H1 (cell line): Measurements from ENCODE around the gene ARL3. TPM values are rescaled to one million over a fixed set of nuclear protein-coding genes. Genes with fewer than 3 reads are reported as not detected.

ENCODE experiments used
- BCL11A ChIP-seq, 2 experiments: IDR thresholded peaks; one replicate each; pipeline ENCODE4 v1.6.1; 2011; ENCODE audit warnings: low read depth in 2 of 2, low read length in 2 of 2, mild to moderate bottlenecking in 2 of 2
- KDM4A ChIP-seq: IDR thresholded peaks from one replicate; pipeline ENCODE4 v1.7.1; 2012; ENCODE audit warnings: low read depth, mild to moderate bottlenecking, moderate library complexity, low read length, inconsistent platforms; ENCODE audit not compliant: severe bottlenecking
- KDM5A ChIP-seq: fragments of 200-600 bp; IDR thresholded peaks from 2 replicates; pipeline ENCODE4 v1.7.1; 2012; ENCODE audit warnings: mild to moderate bottlenecking, low read length, inconsistent platforms, mixed read lengths
- POLR2A ChIP-seq, 2 experiments: IDR thresholded peaks; 1 replicate in 1 of 2; 2 replicates in 1 of 2; pipeline ENCODE4 v1.6.1; 2011; ENCODE audit warnings: low read depth in 2 of 2, low read length in 2 of 2, mild to moderate bottlenecking in 2 of 2; ENCODE audit errors: control extremely low read depth in 1 of 2
- TBP ChIP-seq: IDR thresholded peaks from 2 replicates; pipeline ENCODE4 v1.6.1; 2011; ENCODE audit warnings: low read depth, low read length, improper control_type of control experiment
- TCF12 ChIP-seq: IDR thresholded peaks from 2 replicates; pipeline ENCODE4 v1.6.1; 2011; ENCODE audit warnings: low read depth, mild to moderate bottlenecking, low read length
- TEAD4 ChIP-seq: IDR thresholded peaks from 2 replicates; pipeline ENCODE4 v1.6.1; 2012; ENCODE audit warnings: low read depth, low read length, inconsistent platforms, mixed read lengths
- ZNF274 ChIP-seq: IDR thresholded peaks from 2 replicates; pipeline ENCODE4 v1.7.0; 2012; ENCODE audit warnings: low read length, borderline replicate concordance; ENCODE audit errors: extremely low read depth
- polyA plus RNA-seq, 7 experiments: library from polyadenylated mRNA; depleted of rRNA in 3 of 7; stranded (reverse) in 5 of 7; unstranded in 2 of 7; fragments of >200 nt in 5 of 7; fragments of 200-250 nt in 2 of 7; gene quantifications; 1 replicate in 5 of 7; 2 replicates in 1 of 7; 4 replicates in 1 of 7; pipeline versions ENCODE4 v1.2.1 to v1.2.3, GENCODE V29; 2011 to 2013; ENCODE audit warnings: missing spikeins in 2 of 7, mixed read lengths in 2 of 7
- total RNA-seq: library from RNA; stranded (reverse); fragmentation: NEBNext Ultra II Directional; extraction: Animal tissue kit (Norgen Biotek cat#: 25700); gene quantifications from 2 replicates; pipeline ENCODE4 v1.2.1, GENCODE V29; 2021
- TF ChIP-seq, protein P1 (sequence below): fragments of 300-600 bp; sonication (generic); IDR thresholded peaks from 2 replicates; pipeline ENCODE4 v1.7.1; 2012; ENCODE audit warnings: low read length, moderate library complexity, mild to moderate bottlenecking, inconsistent platforms; ENCODE audit not compliant: insufficient replicate concordance

Gene ARL3
- total and polyA plus RNA-seq, 2 of the 8 experiments (the other 6 are each of a cell fraction or from before 2014, with no cell fraction given): 8.8 to 16.2 TPM

DNA sequence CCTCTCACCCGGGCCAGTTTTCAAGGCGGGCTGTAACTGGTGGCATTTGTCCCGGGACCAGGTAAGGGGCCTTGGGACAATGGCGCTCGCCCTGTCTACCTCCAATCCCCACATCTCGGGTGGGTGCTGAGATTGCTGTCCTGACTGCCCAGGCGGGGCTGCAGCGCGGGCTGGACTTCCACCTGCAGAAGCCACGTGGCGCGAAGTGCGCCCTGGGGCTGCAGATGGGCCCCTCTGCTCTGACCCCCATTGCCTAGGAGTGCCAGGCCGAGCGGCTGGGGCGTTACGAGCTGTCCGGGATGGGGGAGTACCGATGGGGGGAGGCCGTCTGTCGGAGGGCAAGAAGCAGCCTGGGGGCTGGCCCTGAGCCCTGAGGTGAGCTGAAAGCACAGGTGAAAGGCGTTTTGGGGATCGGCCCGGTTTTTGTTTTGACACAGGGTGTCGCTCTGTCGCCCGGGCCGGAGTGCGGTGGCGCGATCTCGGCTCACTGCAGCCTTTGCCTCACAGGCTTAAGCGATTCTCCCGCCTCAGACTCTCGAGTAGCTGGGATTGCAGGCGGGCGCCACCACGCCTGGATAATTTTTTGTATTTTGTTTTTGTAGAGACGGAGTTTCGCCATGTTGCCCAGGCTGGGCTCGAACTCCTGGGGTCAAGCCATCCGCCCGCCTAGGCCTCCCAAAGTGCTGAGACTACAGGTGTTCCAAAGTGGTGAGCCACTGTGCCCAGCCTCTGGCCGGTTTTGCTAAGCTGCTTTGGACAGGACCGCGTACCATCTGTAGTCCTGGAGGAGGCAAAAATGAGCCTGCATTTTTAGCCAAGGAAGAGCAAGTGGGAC lies 641 bp upstream of the ARL3 start, which contains the start of gene SFXN2 (continued):
- peak; percentile 49 to 63; a peak in 2 of 3 replicates for TF ChIP-seq POLR2A (IDR thresholded peaks at IDR 0.05; ENCODE audit: control extremely low read depth in 1 of 2, low read depth in 2 of 2, low read length in 2 of 2)
- TF ChIP-seq KDM5A: no peak
- TF ChIP-seq ZNF274: no peak
- TF ChIP-seq, protein P1, sequence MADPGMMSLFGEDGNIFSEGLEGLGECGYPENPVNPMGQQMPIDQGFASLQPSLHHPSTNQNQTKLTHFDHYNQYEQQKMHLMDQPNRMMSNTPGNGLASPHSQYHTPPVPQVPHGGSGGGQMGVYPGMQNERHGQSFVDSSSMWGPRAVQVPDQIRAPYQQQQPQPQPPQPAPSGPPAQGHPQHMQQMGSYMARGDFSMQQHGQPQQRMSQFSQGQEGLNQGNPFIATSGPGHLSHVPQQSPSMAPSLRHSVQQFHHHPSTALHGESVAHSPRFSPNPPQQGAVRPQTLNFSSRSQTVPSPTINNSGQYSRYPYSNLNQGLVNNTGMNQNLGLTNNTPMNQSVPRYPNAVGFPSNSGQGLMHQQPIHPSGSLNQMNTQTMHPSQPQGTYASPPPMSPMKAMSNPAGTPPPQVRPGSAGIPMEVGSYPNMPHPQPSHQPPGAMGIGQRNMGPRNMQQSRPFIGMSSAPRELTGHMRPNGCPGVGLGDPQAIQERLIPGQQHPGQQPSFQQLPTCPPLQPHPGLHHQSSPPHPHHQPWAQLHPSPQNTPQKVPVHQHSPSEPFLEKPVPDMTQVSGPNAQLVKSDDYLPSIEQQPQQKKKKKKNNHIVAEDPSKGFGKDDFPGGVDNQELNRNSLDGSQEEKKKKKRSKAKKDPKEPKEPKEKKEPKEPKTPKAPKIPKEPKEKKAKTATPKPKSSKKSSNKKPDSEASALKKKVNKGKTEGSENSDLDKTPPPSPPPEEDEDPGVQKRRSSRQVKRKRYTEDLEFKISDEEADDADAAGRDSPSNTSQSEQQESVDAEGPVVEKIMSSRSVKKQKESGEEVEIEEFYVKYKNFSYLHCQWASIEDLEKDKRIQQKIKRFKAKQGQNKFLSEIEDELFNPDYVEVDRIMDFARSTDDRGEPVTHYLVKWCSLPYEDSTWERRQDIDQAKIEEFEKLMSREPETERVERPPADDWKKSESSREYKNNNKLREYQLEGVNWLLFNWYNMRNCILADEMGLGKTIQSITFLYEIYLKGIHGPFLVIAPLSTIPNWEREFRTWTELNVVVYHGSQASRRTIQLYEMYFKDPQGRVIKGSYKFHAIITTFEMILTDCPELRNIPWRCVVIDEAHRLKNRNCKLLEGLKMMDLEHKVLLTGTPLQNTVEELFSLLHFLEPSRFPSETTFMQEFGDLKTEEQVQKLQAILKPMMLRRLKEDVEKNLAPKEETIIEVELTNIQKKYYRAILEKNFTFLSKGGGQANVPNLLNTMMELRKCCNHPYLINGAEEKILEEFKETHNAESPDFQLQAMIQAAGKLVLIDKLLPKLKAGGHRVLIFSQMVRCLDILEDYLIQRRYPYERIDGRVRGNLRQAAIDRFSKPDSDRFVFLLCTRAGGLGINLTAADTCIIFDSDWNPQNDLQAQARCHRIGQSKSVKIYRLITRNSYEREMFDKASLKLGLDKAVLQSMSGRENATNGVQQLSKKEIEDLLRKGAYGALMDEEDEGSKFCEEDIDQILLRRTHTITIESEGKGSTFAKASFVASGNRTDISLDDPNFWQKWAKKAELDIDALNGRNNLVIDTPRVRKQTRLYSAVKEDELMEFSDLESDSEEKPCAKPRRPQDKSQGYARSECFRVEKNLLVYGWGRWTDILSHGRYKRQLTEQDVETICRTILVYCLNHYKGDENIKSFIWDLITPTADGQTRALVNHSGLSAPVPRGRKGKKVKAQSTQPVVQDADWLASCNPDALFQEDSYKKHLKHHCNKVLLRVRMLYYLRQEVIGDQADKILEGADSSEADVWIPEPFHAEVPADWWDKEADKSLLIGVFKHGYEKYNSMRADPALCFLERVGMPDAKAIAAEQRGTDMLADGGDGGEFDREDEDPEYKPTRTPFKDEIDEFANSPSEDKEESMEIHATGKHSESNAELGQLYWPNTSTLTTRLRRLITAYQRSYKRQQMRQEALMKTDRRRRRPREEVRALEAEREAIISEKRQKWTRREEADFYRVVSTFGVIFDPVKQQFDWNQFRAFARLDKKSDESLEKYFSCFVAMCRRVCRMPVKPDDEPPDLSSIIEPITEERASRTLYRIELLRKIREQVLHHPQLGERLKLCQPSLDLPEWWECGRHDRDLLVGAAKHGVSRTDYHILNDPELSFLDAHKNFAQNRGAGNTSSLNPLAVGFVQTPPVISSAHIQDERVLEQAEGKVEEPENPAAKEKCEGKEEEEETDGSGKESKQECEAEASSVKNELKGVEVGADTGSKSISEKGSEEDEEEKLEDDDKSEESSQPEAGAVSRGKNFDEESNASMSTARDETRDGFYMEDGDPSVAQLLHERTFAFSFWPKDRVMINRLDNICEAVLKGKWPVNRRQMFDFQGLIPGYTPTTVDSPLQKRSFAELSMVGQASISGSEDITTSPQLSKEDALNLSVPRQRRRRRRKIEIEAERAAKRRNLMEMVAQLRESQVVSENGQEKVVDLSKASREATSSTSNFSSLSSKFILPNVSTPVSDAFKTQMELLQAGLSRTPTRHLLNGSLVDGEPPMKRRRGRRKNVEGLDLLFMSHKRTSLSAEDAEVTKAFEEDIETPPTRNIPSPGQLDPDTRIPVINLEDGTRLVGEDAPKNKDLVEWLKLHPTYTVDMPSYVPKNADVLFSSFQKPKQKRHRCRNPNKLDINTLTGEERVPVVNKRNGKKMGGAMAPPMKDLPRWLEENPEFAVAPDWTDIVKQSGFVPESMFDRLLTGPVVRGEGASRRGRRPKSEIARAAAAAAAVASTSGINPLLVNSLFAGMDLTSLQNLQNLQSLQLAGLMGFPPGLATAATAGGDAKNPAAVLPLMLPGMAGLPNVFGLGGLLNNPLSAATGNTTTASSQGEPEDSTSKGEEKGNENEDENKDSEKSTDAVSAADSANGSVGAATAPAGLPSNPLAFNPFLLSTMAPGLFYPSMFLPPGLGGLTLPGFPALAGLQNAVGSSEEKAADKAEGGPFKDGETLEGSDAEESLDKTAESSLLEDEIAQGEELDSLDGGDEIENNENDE: no peak
- no peak; the same call in 1 of the 2 replicates for TF ChIP-seq TBP
- no peak for TF ChIP-seq BCL11A (IDR thresholded peaks at IDR 0.05; ENCODE audit: low read depth in 2 of 2, low read length in 2 of 2)
- TF ChIP-seq TCF12: no peak
- TF ChIP-seq TEAD4: no peak
- peak; percentile 56 for TF ChIP-seq KDM4A
